ENCODE results near the gene ZSCAN5A. TPM values are rescaled to one million over a fixed set of nuclear protein-coding genes. Genes with fewer than 3 reads are reported as not detected.
A peak's percentile ranks its signal among the peaks of the same experiment; 100 is the strongest.
"Not testable (repeated sequence)": the region's sequence is repeated elsewhere in the genome, so short reads cannot be mapped to it uniquely, and the experiment has no call there.

Gene ZSCAN5A
- polyA plus RNA-seq, 3 donors from 2014 or later: 4.3 to 11.4 (median 7.7) TPM

DNA sequence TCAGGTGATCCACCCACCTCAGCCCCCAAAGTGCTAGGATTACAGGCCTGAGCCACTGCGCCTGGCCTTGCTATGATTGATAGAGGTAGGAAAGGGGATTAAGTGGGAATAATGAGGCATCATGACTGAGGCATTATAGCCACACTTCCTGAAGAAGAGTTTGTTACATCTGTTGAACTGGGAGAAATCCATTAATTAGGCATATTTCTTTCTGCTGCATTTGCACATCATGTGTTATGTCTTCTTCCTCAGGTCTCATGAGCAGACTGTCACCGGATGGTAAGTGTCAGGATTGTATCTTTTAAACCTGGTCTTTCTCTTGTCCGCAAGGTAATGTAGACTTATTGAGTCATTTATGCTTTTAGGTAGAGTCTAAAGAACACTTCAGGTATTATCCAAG, 29.9 kb downstream of the ZSCAN5A start:
- H3K36me3 Mint-ChIP-seq: peaks cover 0 to 3% (median 0%) of the 10 kb centered on the region in 3 donors
- H3K4me3 Mint-ChIP-seq: no peak overlapping the region
- no peaks in the 10 kb centered on the region for H3K4me1 Mint-ChIP-seq
- H3K27me3 Mint-ChIP-seq (ENCODE audit: low read depth in 3 of 3): no peaks in the 10 kb centered on the region
- no peak overlapping the region for H3K27ac Mint-ChIP-seq
- H3K9me3 Mint-ChIP-seq: peaks cover 0 to 2% (median 0%) of the 10 kb centered on the region in 6 donors
- DNase-seq: no peak

DNA sequence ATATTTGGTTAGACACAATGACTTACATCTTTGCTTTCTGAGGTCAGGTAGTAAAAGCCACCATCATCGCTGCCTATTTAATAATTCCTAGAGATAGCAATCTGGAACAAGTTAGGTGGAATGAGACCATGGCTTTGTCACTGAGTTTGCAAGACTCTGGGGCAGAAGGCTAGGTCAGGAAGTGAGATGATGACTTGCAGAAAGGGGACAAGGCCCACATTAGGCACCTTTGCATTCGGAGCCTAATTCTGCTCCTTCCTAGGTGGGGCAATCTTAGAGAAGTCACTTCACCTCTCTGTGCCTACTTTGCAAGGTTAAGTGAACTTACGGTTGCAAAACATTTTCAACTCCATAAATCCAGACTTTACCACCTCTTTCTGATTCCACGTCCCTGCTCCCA, 31.8 kb downstream of the ZSCAN5A start:
- H3K27ac Mint-ChIP-seq: no peak overlapping the region

DNA sequence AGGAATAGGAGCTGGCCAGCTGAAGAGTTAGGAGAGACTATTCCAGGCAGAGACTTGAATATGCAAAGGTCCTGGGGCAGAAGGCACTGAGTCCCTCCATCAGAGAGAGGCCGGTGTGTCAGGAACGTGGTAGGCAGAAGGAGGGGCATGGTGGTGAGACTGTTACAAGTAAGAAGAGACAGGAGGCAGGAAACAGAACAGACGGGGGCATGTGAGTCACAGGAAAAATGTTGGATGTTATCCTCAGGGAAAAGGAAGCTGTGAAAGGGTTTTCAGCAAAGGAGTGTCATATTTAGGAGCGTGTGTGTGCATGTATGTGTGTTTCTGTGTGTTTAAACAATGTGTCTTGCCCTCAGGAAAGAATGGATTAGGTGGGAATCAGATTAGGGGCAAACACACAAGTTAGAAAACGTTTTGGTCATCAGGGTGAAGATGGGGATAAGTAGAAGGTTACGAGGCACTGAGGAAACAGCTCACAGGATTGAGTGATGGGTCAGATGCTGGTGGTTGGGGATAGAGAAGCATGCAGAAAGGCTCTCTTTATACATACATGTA, 41.0 kb downstream of the ZSCAN5A start:
- no peak overlapping the region for H3K4me3 Mint-ChIP-seq
- H3K4me1 Mint-ChIP-seq: peaks cover 12 to 13% of the 10 kb centered on the region in 2 donors
- H3K9me3 Mint-ChIP-seq: no peaks in the 10 kb centered on the region
- peaks cover 0 to 5% (median 3%) of the 10 kb centered on the region in 3 donors for H3K27me3 Mint-ChIP-seq (ENCODE audit: low read depth in 3 of 3)
- H3K27ac Mint-ChIP-seq: no peak overlapping the region
- DNase-seq: no peak
- H3K36me3 Mint-ChIP-seq: peaks cover 0 to 9% (median 0%) of the 10 kb centered on the region in 3 donors

More for the DNA sequence above, 31.8 kb downstream of the ZSCAN5A start:
- Mint-ChIP-seq H3K9me3 (peaks cover 0 to 2% (median 0%) of the 10 kb centered on the region in 6 donors), H3K27me3 (ENCODE audit: low read depth in 3 of 3) (no peaks in the 10 kb centered on the region), H3K4me3 (no peak overlapping the region), H3K36me3 (peaks cover 0 to 3% (median 0%) of the 10 kb centered on the region in 3 donors), H3K4me1 (no peaks in the 10 kb centered on the region)
- DNase-seq: no peak

DNA sequence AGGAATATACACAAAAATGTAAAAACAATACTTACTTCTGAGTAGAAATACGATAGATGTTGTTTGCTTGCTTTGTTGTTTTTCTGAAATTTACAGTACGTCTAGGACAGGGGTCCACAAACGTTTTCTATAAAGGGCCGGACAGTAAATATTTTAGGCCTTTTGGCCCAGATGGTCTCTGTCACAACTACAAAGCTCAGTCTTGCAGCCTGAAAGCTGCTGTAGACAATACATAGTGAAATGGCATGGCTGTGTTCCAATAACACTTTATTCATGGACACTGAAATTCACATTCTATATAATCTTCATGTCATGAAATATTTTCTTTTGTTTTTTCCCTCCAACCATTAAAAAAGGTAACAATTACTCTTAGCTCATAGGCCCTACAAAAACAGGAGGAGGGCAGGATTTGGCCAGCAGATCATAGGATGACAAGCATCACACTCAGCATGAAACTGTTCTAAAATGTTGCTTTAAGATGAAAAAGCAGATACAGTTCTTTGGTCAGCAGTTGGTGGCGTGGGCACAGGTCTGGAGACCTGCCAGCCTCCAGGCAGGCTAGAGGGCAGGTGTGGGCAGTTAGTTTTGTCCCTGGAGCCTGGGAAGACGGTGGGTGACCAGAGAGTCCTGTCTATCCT, 42.4 kb downstream of the ZSCAN5A start, which contains the start of gene EDDM13:
EDDM13 (plus strand) TSS at position 588 of the 638 bp plus-strand sequence. CDS start 87 bp downstream, outside the sequence.
- H3K36me3 Mint-ChIP-seq: peaks cover 0 to 9% (median 0%) of the 10 kb centered on the region in 3 donors
- no peak for DNase-seq
- H3K4me1 Mint-ChIP-seq: peaks cover 12 to 13% of the 10 kb centered on the region in 2 donors
- no peak within 1 kb of the TSS for H3K4me3 Mint-ChIP-seq
- peaks cover 0 to 5% (median 3%) of the 10 kb centered on the region in 3 donors for H3K27me3 Mint-ChIP-seq (ENCODE audit: low read depth in 3 of 3)
- no peaks in the 10 kb centered on the region for H3K9me3 Mint-ChIP-seq
- H3K27ac Mint-ChIP-seq: peak within 1 kb of the TSS in 2 of 6 donors; percentile 49 to 58

DNA sequence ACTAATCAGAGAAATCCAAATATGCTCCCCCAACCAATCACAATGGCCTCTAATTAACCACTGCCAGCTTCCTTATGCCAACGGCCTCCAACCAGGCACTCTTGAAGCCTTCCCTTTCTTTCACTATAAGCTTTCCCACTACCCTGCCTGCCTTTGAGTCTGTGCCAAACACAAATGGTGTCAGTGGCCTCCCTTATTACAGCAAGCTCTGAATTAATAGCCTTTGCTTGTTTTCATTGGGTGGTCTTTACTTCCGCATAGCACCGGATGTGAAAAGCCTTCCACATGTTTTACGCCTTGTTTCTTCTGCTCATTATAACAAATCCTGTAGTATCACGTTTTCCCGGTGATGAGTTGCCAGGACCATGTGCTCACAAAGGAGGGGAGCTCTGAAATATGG, 43.5 kb downstream of the ZSCAN5A start:
- peaks cover 0 to 5% (median 3%) of the 10 kb centered on the region in 3 donors for H3K27me3 Mint-ChIP-seq (ENCODE audit: low read depth in 3 of 3)
- no peak overlapping the region for H3K4me3 Mint-ChIP-seq
- H3K4me1 Mint-ChIP-seq: peaks cover 12 to 13% of the 10 kb centered on the region in 2 donors
- H3K9me3 Mint-ChIP-seq: no peaks in the 10 kb centered on the region
- peaks cover 0 to 9% (median 0%) of the 10 kb centered on the region in 3 donors for H3K36me3 Mint-ChIP-seq
- peak overlapping the region in 4 of 6 donors; percentile 11 to 58 (median 47) for H3K27ac Mint-ChIP-seq
- DNase-seq: no peak

DNA sequence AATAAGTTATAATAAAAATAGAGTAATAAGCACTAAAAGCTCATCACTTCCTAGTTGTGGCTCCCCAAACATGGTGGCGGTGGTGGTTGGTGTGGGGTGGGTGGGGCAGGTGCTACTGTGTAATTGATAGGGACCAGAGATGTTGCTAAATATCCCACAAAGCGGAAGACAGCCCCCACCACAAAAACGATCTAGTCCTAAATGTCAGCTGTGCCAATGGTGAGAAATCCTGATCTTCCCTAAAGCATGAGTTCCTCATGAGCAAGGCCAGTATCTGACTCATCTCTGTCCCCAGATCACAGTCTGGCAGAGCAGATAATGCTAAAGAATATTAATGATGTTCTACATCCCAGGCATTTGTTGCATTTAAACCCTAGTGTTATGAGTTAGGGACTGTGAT, 44.0 kb downstream of the ZSCAN5A start:
- Mint-ChIP-seq H3K36me3 (peaks cover 0 to 5% (median 0%) of the 10 kb centered on the region in 3 donors), H3K4me3 (peak overlapping the region in 2 of 5 donors; percentile 36 to 56), H3K9me3 (no peaks in the 10 kb centered on the region), H3K4me1 (peaks cover 12 to 13% of the 10 kb centered on the region in 2 donors), H3K27me3 (ENCODE audit: low read depth in 3 of 3) (peaks cover 0 to 5% (median 3%) of the 10 kb centered on the region in 3 donors), H3K27ac (peak overlapping the region in 3 of 6 donors; percentile 11 to 58 (median 46))
- peak in 1 of 3 donors; percentile 13 for DNase-seq

DNA sequence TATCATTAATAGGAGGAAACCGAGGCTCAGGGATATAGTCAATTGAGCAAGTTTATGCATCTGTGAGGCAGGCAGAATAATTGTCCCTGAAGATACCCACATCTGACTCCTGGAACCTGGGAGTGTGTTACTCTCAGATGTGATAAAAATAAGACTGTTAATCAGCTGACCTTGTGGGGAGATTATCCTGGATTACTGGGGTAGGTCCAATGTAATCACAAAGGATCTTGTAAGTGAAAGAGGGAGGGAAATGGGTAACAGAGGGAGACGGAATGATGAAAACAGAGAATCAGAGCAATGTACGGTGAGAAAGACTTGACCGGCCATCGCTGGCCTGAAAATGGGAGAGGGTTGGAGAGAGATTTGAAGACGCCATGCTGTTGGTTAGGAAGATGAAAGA, 45.3 kb downstream of the ZSCAN5A start:
- Mint-ChIP-seq H3K27ac (peak overlapping the region in 1 of 6 donors; percentile 57), H3K4me1 (peaks cover 12 to 13% of the 10 kb centered on the region in 2 donors), H3K9me3 (no peaks in the 10 kb centered on the region), H3K27me3 (ENCODE audit: low read depth in 3 of 3) (peaks cover 0 to 5% (median 3%) of the 10 kb centered on the region in 3 donors), H3K36me3 (peaks cover 0 to 5% (median 0%) of the 10 kb centered on the region in 3 donors), H3K4me3 (peak overlapping the region in 1 of 5 donors; percentile 37)
- DNase-seq: no peak

DNA sequence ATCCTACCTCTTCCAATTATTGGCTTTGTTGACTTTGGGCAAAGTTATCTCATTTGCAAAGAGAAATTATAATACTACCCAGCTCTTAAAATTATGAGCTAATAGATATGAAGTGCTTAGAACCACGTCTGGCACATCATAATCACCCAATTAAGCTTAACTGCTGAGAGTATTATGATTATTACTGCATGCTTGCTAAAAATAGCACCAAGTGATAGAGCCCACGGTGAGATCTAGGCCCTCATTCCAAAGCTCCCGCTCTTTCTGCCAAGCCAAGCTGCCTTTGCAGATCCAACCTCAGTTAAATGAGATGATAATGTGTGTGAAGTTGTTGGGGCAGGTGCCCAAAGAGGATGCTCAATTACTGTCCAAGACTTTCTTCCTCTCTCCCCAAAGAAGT, 48.6 kb downstream of the ZSCAN5A start:
- H3K27ac Mint-ChIP-seq: no peak overlapping the region
- peaks cover 0 to 3% (median 0%) of the 10 kb centered on the region in 3 donors for H3K27me3 Mint-ChIP-seq (ENCODE audit: low read depth in 3 of 3)
- H3K4me1 Mint-ChIP-seq: peaks cover 7 to 9% of the 10 kb centered on the region in 2 donors
- DNase-seq: no peak
- H3K9me3 Mint-ChIP-seq: no peaks in the 10 kb centered on the region
- no peak overlapping the region for H3K4me3 Mint-ChIP-seq
- H3K36me3 Mint-ChIP-seq: no peaks in the 10 kb centered on the region

DNA sequence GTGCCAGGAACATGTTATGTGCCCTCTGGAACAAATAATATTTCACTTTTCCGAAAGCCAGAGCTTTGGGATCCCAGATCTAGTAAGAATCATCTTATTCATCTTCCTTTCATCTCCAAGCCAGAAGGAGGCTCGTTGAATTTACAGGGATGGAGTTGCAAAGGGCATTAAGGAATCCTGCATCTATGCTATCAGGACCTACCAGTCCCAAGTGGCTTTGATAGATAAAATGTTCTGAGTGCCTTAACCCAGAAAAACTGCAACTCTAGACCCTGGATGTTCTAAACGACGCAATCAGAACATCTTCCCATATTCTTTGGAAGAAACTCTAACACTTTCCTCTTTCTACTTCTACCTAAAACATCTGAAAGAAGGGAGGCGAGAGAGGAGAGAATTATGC, 51.3 kb downstream of the ZSCAN5A start:
- Mint-ChIP-seq H3K27ac (no peak overlapping the region), H3K27me3 (ENCODE audit: low read depth in 3 of 3) (no peaks in the 10 kb centered on the region), H3K36me3 (peaks cover 0 to 4% (median 3%) of the 10 kb centered on the region in 3 donors), H3K9me3 (peaks cover 0 to 1% (median 0%) of the 10 kb centered on the region in 6 donors), H3K4me3 (no peak overlapping the region), H3K4me1 (no peaks in the 10 kb centered on the region)
- DNase-seq: no peak

DNA sequence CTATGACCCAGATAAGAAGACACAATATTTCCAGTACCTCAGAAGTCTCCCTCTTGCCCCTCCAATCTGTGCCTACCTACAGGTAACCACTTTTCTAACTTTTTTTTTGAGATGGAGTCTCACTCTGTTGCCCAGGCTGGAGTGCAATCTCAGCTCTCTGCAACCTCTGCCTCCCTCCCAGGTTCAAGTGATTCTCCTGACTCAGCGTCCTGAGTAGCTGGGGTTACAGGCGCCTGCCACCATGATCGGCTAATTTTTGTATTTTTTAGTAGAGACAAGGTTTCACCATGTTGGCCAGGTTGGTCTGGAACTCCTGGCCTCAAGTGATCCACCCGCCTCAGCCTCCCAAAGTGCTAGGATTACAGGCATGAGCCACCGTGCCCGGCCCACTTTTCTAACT, 52.7 kb downstream of the ZSCAN5A start:
- not testable (repeated sequence) for H3K27me3 Mint-ChIP-seq (ENCODE audit: low read depth in 3 of 3); H3K36me3 Mint-ChIP-seq; H3K4me3 Mint-ChIP-seq; H3K4me1 Mint-ChIP-seq; DNase-seq; H3K9me3 Mint-ChIP-seq
- H3K27ac Mint-ChIP-seq: peak overlapping the region in 1 of 6 donors; percentile 44

DNA sequence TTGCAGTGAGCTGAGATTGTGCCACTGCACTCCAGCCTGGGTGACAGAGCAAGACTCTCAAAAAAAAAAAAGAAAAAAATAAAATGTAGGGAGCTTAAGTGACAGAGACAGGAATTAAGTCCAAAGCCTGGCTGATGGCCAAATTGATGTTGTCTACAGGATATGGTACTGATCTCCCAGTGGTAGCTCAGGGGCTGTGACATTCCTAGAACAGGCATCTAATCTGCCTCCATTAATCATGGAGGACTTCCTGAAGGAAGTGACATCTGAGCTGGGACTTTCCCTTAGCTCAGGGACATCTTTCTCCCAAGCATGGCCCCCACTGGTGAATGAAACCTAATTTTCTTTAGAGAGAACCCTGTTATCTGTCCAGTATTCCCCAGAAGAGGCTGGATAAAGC, 53.5 kb downstream of the ZSCAN5A start:
- DNase-seq: no peak
- Mint-ChIP-seq H3K27me3 (ENCODE audit: low read depth in 3 of 3) (peaks cover 0 to 4% (median 0%) of the 10 kb centered on the region in 3 donors), H3K4me1 (no peaks in the 10 kb centered on the region), H3K9me3 (peaks cover 0 to 2% (median 0%) of the 10 kb centered on the region in 6 donors), H3K36me3 (peaks cover 0 to 4% (median 3%) of the 10 kb centered on the region in 3 donors), H3K4me3 (no peak overlapping the region), H3K27ac (peak overlapping the region in 1 of 6 donors; percentile 44)

DNA sequence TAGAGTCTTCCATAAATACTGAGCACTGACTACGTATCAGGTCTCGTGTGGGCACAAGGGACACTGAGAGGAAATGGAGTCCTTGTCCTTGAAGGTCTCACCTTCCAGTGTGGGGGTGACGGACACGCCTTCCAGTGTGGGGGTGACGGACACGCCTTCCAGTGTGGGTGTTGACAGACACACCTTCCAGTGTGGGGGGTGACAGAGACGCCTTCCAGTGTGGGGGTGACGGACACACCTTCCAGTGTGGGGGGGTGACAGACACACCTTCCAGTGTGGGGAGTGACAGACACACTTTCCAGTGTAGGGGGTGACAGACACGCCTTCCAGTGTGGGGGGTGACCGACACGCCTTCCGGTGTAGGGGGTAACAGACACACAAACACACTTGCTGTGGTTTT, 56.4 kb downstream of the ZSCAN5A start:
- Mint-ChIP-seq H3K27me3 (ENCODE audit: low read depth in 3 of 3) (peaks cover 0 to 4% (median 0%) of the 10 kb centered on the region in 3 donors), H3K9me3 (peaks cover 0 to 2% (median 0%) of the 10 kb centered on the region in 6 donors), H3K27ac (no peak overlapping the region), H3K4me1 (no peaks in the 10 kb centered on the region), H3K4me3 (no peak overlapping the region), H3K36me3 (peaks cover 0 to 4% (median 3%) of the 10 kb centered on the region in 3 donors)
- DNase-seq: no peak

DNA sequence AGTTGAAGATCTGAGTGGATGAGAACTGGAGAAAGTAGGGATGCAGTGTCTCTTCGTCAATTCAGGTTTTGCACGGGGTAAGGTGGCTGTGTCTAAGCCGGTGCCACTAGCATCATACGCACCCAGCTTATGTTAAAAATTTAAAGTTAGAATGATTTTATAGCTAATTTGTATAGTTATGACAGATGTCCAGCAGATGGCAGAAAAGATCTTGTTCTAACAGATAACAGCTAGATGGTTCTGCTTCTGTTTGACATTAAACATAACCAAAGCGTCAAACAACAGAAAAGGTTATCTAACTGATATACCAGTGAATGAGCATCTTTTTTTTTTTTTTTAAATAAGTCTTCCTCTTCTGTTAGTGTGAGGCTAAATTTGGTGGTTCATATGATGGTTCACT, 60.9 kb downstream of the ZSCAN5A start:
- H3K27ac Mint-ChIP-seq: no peak overlapping the region
- peak; percentile 11 to 33 (median 12) for DNase-seq
- H3K27me3 Mint-ChIP-seq (ENCODE audit: low read depth in 3 of 3): peaks cover 0 to 4% (median 0%) of the 10 kb centered on the region in 3 donors
- H3K4me1 Mint-ChIP-seq: no peaks in the 10 kb centered on the region
- no peak overlapping the region for H3K4me3 Mint-ChIP-seq
- H3K9me3 Mint-ChIP-seq: peaks cover 0 to 2% (median 0%) of the 10 kb centered on the region in 6 donors
- peaks cover 0 to 4% (median 0%) of the 10 kb centered on the region in 3 donors for H3K36me3 Mint-ChIP-seq

Data from immature natural killer cell (primary cell).